Caco-2 (cell line): ENCODE results near the gene GRM5. TPM values are rescaled to one million over a fixed set of nuclear protein-coding genes. Genes with fewer than 3 reads are reported as not detected.

Experiments used
- BruUV-seq: library from RNA; stranded (reverse); fragments of 400-500 nt; replicated peaks from 2 replicates; lab custom pipeline; 2021; lab: Mats Ljungman, UMichigan
- CTCF ChIA-PET: fragments of 300-600 bp; sonication (Branson Sonifier 250); formaldehyde crosslinking; loops from one replicate; lab custom pipeline; 2022; ENCODE audit warnings: antibody characterized with exemption; lab: Charles Lee
- POLR2A ChIA-PET: fragments of 300-600 bp; sonication (Branson Sonifier 250); formaldehyde crosslinking; loops from one replicate; lab custom pipeline; 2022; ENCODE audit warnings: antibody characterized with exemption; lab: Charles Lee
- DNase-seq, 2 experiments: peaks; one replicate each; pipeline versions ENCODE4 v3.0.0 to v3.0.0-alpha.2; 2020 to 2022
- H3K27me3 ChIP-seq: replicated peaks from 2 replicates; pipeline ENCODE4 v1.6.0; 2011; ENCODE audit warnings: low read length; ENCODE audit not compliant: control insufficient read depth, insufficient read depth
- H3K36me3 ChIP-seq: 2 replicates; pipeline ENCODE4 v1.5.1; 2011; ENCODE audit warnings: low read length; ENCODE audit not compliant: control insufficient read depth, insufficient read depth
- H3K4me1 ChIP-seq: fragments of 250-450 bp; sonication (Bioruptor Pico); 2 replicates; pipeline ENCODE4 v1.5.1; 2020; ENCODE audit warnings: mild to moderate bottlenecking
- H3K4me3 ChIP-seq: 2 replicates; pipeline ENCODE4 v1.5.1; 2011; ENCODE audit warnings: low read depth, mild to moderate bottlenecking, control low read depth, low read length
- H3K9me3 ChIP-seq: fragments of 250-450 bp; sonication (Bioruptor Pico); 2 replicates; pipeline ENCODE4 v1.5.1; 2020; ENCODE audit warnings: mild to moderate bottlenecking, moderate library complexity
- H3K27ac Mint-ChIP-seq: one replicate; pipeline ENCODE4 v1.8.0; 2022; ENCODE audit warnings: mixed read lengths; ENCODE audit not compliant: unreplicated experiment
- H3K27me3 Mint-ChIP-seq: one replicate; pipeline ENCODE4 v1.8.0; 2022; ENCODE audit warnings: mixed read lengths; ENCODE audit not compliant: insufficient read depth, unreplicated experiment
- H3K36me3 Mint-ChIP-seq: one replicate; pipeline ENCODE4 v1.8.0; 2022; ENCODE audit warnings: mild to moderate bottlenecking, mixed read lengths; ENCODE audit not compliant: insufficient read depth, unreplicated experiment
- H3K4me1 Mint-ChIP-seq: one replicate; pipeline ENCODE4 v1.8.0; 2022; ENCODE audit warnings: low read depth, mixed read lengths; ENCODE audit not compliant: unreplicated experiment
- H3K4me3 Mint-ChIP-seq: one replicate; pipeline ENCODE4 v1.8.0; 2022; ENCODE audit warnings: mild to moderate bottlenecking, moderate library complexity, mixed read lengths; ENCODE audit not compliant: unreplicated experiment
- H3K9me3 Mint-ChIP-seq: one replicate; pipeline ENCODE4 v1.8.0; 2022; ENCODE audit warnings: mixed read lengths; ENCODE audit not compliant: unreplicated experiment
- CTCF ChIP-seq, 2 experiments: fragments of 200-600 bp in 1 of 2; IDR thresholded peaks; 1 replicate in 1 of 2; 2 replicates in 1 of 2; pipeline versions ENCODE4 v1.5.1 to v1.8.0; 2011 to 2022; ENCODE audit warnings: antibody characterized with exemption in 1 of 2, control low read depth in 1 of 2, inconsistent platforms in 1 of 2, low read depth in 1 of 2, low read length in 1 of 2, mild to moderate bottlenecking in 1 of 2, moderate library complexity in 1 of 2; ENCODE audit not compliant: insufficient read depth in 1 of 2, severe bottlenecking in 1 of 2, unreplicated experiment in 1 of 2
- intact Hi-C: fragments of 100-400 bp; cut with micrococcal nuclease; formaldehyde crosslinking; loops from one replicate; pipeline ENCODE4 v1.10.0; 2022; ENCODE audit not compliant: unreplicated experiment
- total RNA-seq: library from RNA; stranded (reverse); gene quantifications from 2 replicates; pipeline ENCODE4 v1.2.3, GENCODE V29; 2022

GRM5 gene
- total RNA-seq, 1 experiment from 2014 or later, result not detected

DNA sequence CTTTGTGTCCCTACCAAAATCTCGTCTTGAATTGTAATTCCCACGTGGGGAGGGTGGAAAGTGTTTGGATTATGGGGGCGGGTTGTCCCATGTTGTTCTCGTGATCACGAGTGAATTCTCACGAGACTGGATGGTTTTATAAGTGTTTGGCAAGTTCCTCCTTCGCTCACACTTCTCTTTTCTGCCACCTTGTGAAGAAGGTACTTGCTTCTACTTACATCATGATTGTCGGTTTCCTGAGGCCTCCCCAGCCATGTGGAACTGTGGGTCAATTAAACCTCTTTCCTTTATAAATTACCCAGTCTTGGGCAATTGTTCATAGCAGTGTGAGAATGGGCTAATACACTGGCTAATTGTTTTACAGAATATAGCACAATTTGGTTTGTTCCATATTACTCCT, 326.3 kb downstream of the GRM5 start:
- DNase-seq, result no peak
- Histone ChIP-seq H3K9me3 (no peaks in the 10 kb centered on the region), H3K36me3 (no peaks in the 10 kb centered on the region), H3K4me1 (no peaks in the 10 kb centered on the region), H3K27me3 (no peaks in the 10 kb centered on the region; the same call in 1 of the 2 replicates), H3K4me3 (no peak overlapping the region)
- ChIA-PET CTCF (no interaction called here), POLR2A (no interaction called here)
- TF ChIP-seq CTCF (IDR thresholded peaks at IDR 0.05; ENCODE audit: insufficient read depth in 1 of 2, low read depth in 1 of 2, low read length in 1 of 2, severe bottlenecking in 1 of 2, unreplicated experiment in 1 of 2), result no peak
- no TSS peak for BruUV-seq
- Mint-ChIP-seq H3K36me3 (no peaks in the 10 kb centered on the region), H3K27me3 (no peaks in the 10 kb centered on the region), H3K9me3 (no peaks in the 10 kb centered on the region), H3K4me3 (no peak overlapping the region), H3K4me1 (no peaks in the 10 kb centered on the region), H3K27ac (no peak overlapping the region)
- intact Hi-C loops, result no loop called here

GRCh38 chr11:88709567-88709966, 356.2 kb downstream of the GRM5 start:
- TF ChIP-seq CTCF (IDR thresholded peaks at IDR 0.05; ENCODE audit: insufficient read depth in 1 of 2, low read depth in 1 of 2, low read length in 1 of 2, severe bottlenecking in 1 of 2, unreplicated experiment in 1 of 2), result no peak
- CTCF ChIA-PET, result no interaction called here
- H3K4me1 Mint-ChIP-seq, result no peaks in the 10 kb centered on the region

DNA sequence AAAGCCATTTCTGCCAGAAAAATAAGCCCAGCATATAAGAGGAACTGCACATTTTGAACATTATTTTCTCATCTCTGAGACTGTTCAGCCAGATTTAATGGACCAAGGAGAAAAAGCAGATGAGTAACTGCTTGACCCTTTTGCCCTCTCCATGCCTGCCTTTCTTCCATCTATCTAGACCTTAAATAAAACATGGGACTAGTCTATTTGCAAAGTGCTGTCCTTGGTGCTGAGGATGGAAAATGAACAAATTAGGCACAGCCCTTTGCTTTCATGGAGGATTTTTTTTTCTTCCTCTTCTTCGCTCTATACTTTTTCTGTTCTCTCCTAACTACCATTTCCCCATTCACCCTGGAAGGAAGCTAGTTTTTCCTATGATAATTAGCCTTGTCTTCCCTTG, 361.3 kb downstream of the GRM5 start:
- intact Hi-C loops, result no loop called here
- Histone ChIP-seq H3K4me1 (no peaks in the 10 kb centered on the region), H3K36me3 (no peaks in the 10 kb centered on the region), H3K4me3 (no peak overlapping the region), H3K9me3 (no peaks in the 10 kb centered on the region), H3K27me3 (no peaks in the 10 kb centered on the region)
- H3K4me1 Mint-ChIP-seq, result no peaks in the 10 kb centered on the region
- BruUV-seq, result no TSS peak
- peaks cover 10% of the 10 kb centered on the region for H3K27me3 Mint-ChIP-seq
- POLR2A ChIA-PET, result no interaction called here
- TF ChIP-seq CTCF (IDR thresholded peaks at IDR 0.05; ENCODE audit: insufficient read depth in 1 of 2, low read depth in 1 of 2, low read length in 1 of 2, severe bottlenecking in 1 of 2, unreplicated experiment in 1 of 2), result no peak
- no peaks in the 10 kb centered on the region for H3K9me3 Mint-ChIP-seq
- H3K4me3 Mint-ChIP-seq, result no peak overlapping the region
- no peaks in the 10 kb centered on the region for H3K36me3 Mint-ChIP-seq
- CTCF ChIA-PET, result no interaction called here
- no peak overlapping the region for H3K27ac Mint-ChIP-seq
- no peak for DNase-seq

More at GRCh38 chr11:88709567-88709966, 356.2 kb downstream of the GRM5 start:
- Histone ChIP-seq H3K4me1 (no peaks in the 10 kb centered on the region), H3K27me3 (no peaks in the 10 kb centered on the region), H3K4me3 (no peak overlapping the region), H3K36me3 (no peaks in the 10 kb centered on the region), H3K9me3 (no peaks in the 10 kb centered on the region)
- BruUV-seq, result no TSS peak
- peaks cover 8% of the 10 kb centered on the region for H3K27me3 Mint-ChIP-seq
- intact Hi-C loops, result no loop called here
- H3K9me3 Mint-ChIP-seq, result no peaks in the 10 kb centered on the region
- no peaks in the 10 kb centered on the region for H3K36me3 Mint-ChIP-seq
- POLR2A ChIA-PET, result no interaction called here
- no peak for DNase-seq
- no peak overlapping the region for H3K27ac Mint-ChIP-seq
- no peak overlapping the region for H3K4me3 Mint-ChIP-seq
